Heart left ventricle (tissue), 16 donors: ENCODE measurements around the gene DCAF8. TPM values are rescaled to one million over a fixed set of nuclear protein-coding genes. Genes with fewer than 3 reads are reported as not detected.
A peak's percentile ranks its signal among the peaks of the same experiment; 100 is the strongest.

Experiments used
- ATAC-seq, 4 donors: fragments of 200-7000 bp; cut with Tn5 transposase; one replicate each; pipeline ENCODE4 v1.9.1; 2020 to 2022; ENCODE audit warnings: moderate library complexity in 4 of 4, mild to moderate bottlenecking in 3 of 4, moderate number of reproducible peaks in 1 of 4
- DNase-seq, 5 donors: peaks; one replicate each; pipeline ENCODE4 v3.0.0-alpha.2; 2020
- H3K27ac ChIP-seq, 12 donors: fragments of 200-600 bp; sonication (generic) in 4 of 12; one replicate each; pipeline versions ENCODE4 v1.5.0 to v1.8.0; 2016 to 2022; ENCODE audit warnings: mild to moderate bottlenecking in 2 of 12
- H3K27me3 ChIP-seq, 9 donors: fragments of 200-600 bp; sonication (generic) in 2 of 9; one replicate each; pipeline versions ENCODE4 v1.5.1 to v1.8.0; 2016 to 2022; ENCODE audit warnings: mild to moderate bottlenecking in 3 of 9
- H3K36me3 ChIP-seq, 9 donors: fragments of 200-600 bp; sonication (generic) in 2 of 9; one replicate each; pipeline versions ENCODE4 v1.5.0 to v1.8.0; 2018 to 2022; ENCODE audit warnings: mild to moderate bottlenecking in 2 of 9
- H3K4me1 ChIP-seq, 12 donors: fragments of 200-600 bp; sonication (generic) in 4 of 12; one replicate each; pipeline versions ENCODE4 v1.5.0 to v1.8.0; 2016 to 2022; ENCODE audit warnings: mild to moderate bottlenecking in 3 of 12
- H3K4me3 ChIP-seq, 12 donors: fragments of 200-600 bp; sonication (generic) in 4 of 12; one replicate each; pipeline versions ENCODE4 v1.5.0 to v1.8.0; 2017 to 2022; ENCODE audit warnings: mild to moderate bottlenecking in 9 of 12, moderate library complexity in 4 of 12
- H3K9me3 ChIP-seq, 12 donors: fragments of 200-600 bp; sonication (generic) in 4 of 12; one replicate each; pipeline versions ENCODE4 v1.5.0 to v1.8.0; 2016 to 2022; ENCODE audit warnings: mild to moderate bottlenecking in 1 of 12
- CTCF ChIP-seq, 12 donors: fragments of 200-600 bp; sonication (generic) in 4 of 12; IDR thresholded peaks; one replicate each; pipeline versions ENCODE4 v1.5.0 to v1.8.0; 2018 to 2022; ENCODE audit warnings: antibody characterized with exemption in 12 of 12, mild to moderate bottlenecking in 5 of 12
- POLR2A ChIP-seq, 2 donors: fragments of 450-650 bp; IDR thresholded peaks; one replicate each; pipeline ENCODE4 v1.6.1; 2017; ENCODE audit warnings: antibody characterized with exemption in 2 of 2, mild to moderate bottlenecking in 2 of 2, moderate library complexity in 2 of 2
- WGBS, 4 donors: extraction: QIAGEN DNeasy Blood & Tissue Kit in 2 of 4; methylation state at CpG; one replicate each; pipeline versions ENCODE4 v1.1.5 to v1.1.7; 2013 to 2018; 5-methylcytosine and 5-hydroxymethylcytosine counted together
- intact Hi-C, 10 donors: fragments of 100-400 bp; cut with DNase I; formaldehyde crosslinking; loops; one replicate each; pipeline versions ENCODE4 v1.11.1 to v1.14.2; 2022
- polyA plus RNA-seq, 2 donors: library from polyadenylated mRNA; stranded (reverse); fragments of 200-250 nt; gene quantifications; one replicate each; pipeline ENCODE4 v1.2.3, GENCODE V29; 2013
- total RNA-seq, 9 donors: library from RNA; depleted of rRNA in 2 of 9; stranded (reverse); fragments of >200 nt in 2 of 9; fragmentation: NEBNext Ultra II Directional in 3 of 9; extraction: Animal tissue kit (Norgen Biotek cat#: 25700) in 3 of 9; gene quantifications; one replicate each; pipeline versions ENCODE4 v1.1.0 to v1.2.4, GENCODE V29; 2016 to 2023
- donor health status: ischemic (EF 13 %, LVEDD 7.1; RV severe dilation, severe dysfunction).
- donor health status: healthy with polysubstance abuse.
- donor health status: DM: no; HTN: yes; CAD: no.
- donor health status: DM: no; HTN: no; CAD: no.
- donor health status: ischemic (EF 25% LVEDD 6.9; RV normal size, moderate dysfunction).
- donor health status: ischemic (EF 25% LVEDD 5.7; RV mildly dilated, moderate dysfunction).
- donor health status: healthy.
- donor health status: DM: yes; HTN: yes; CAD: no.
- donor health status: ischemic (EF 35%, LVEDD 5.7; RV mildly dilated, moderate dysfunction).
- donor health status: nonischemic (EF 11% LVEDD 7.7; RV severe dilation, severe dysfunction).
- donor health status: DM: yes; HTN: yes; CAD: no.
- donor health status: PGD.
- donor health status: ischemic (EF 29% LVEDD 5.4; RV normal size, mild dysfunction).
- donor health status: nonischemic (EF 23%, LVEDD 6.1; RV moderate dilation, normal function).

The DCAF8 gene
- total and polyA plus RNA-seq, 11 donors: 78.4 to 161 (median 128) TPM

GRCh38 chr1:160225345-160225744 is 37.0 kb downstream of the DCAF8 start:
- ATAC-seq (no peak), DNase-seq (no peak)
- 54 to 73% (median 71%) methylated on average over 2 of the region's 2 CpGs for WGBS, 4 donors
- H3K27ac ChIP-seq: no peak overlapping the region
- no peak overlapping the region for H3K4me3 ChIP-seq
- intact Hi-C loops: loop anchor here in 1 of 10 donors (10.0 kb wide), 1 partner anchor 121 kb away; no protein-coding TSS in a partner anchor
- H3K36me3 ChIP-seq: peaks cover 0 to 100% (median 100%) of the 10 kb centered on the region in 9 donors
- peaks cover 0 to 14% (median 2%) of the 10 kb centered on the region in 12 donors for H3K4me1 ChIP-seq
- no peaks in the 10 kb centered on the region for H3K27me3 ChIP-seq
- no peak for TF ChIP-seq POLR2A (IDR thresholded peaks at IDR 0.05)
- no peak for TF ChIP-seq CTCF (IDR thresholded peaks at IDR 0.05)
- no peaks in the 10 kb centered on the region for H3K9me3 ChIP-seq

GRCh38 chr1:160224606-160225005 is 37.7 kb downstream of the DCAF8 start:
- no peak overlapping the region for H3K4me3 ChIP-seq
- H3K27ac ChIP-seq: no peak overlapping the region
- WGBS, 4 donors: 85 to 93% (median 92%) methylated on average over 2 of the region's 2 CpGs
- peak in 1 of 4 donors; percentile 30 for ATAC-seq
- TF ChIP-seq POLR2A (IDR thresholded peaks at IDR 0.05) (no peak), CTCF (IDR thresholded peaks at IDR 0.05) (no peak)
- no peaks in the 10 kb centered on the region for H3K9me3 ChIP-seq
- peaks cover 0 to 100% (median 97%) of the 10 kb centered on the region in 9 donors for H3K36me3 ChIP-seq
- H3K4me1 ChIP-seq: peaks cover under 1 to 21% (median 8%) of the 10 kb centered on the region in 12 donors
- no peak for DNase-seq
- no peaks in the 10 kb centered on the region for H3K27me3 ChIP-seq
- intact Hi-C loops: loop anchor here in 1 of 10 donors (10.0 kb wide), 1 partner anchor 120 kb away; no protein-coding TSS in a partner anchor

- H3K4me3 ChIP-seq: no peak overlapping the region
- no peak for ATAC-seq
- H3K27ac ChIP-seq: no peak overlapping the region
- WGBS, 4 donors: 85 to 91% (median 86%) methylated on average over 3 of the region's 3 CpGs
- TF ChIP-seq CTCF (IDR thresholded peaks at IDR 0.05) (no peak), POLR2A (IDR thresholded peaks at IDR 0.05) (no peak)
- no peaks in the 10 kb centered on the region for H3K9me3 ChIP-seq
- no peak for DNase-seq
- H3K36me3 ChIP-seq: peaks cover 0 to 100% (median 94%) of the 10 kb centered on the region in 9 donors
- no peaks in the 10 kb centered on the region for H3K27me3 ChIP-seq
- intact Hi-C loops: loop anchor here in 1 of 10 donors (10.0 kb wide), 1 partner anchor 118 kb away; no protein-coding TSS in a partner anchor
- peaks cover 3 to 42% (median 28%) of the 10 kb centered on the region in 12 donors for H3K4me1 ChIP-seq
These were observed 39.8 kb downstream of the DCAF8 start for GRCh38 chr1:160222546-160222945.

GRCh38 chr1:160221089-160221488 is 41.3 kb downstream of the DCAF8 start:
- Histone ChIP-seq H3K27ac (peak overlapping the region in 4 of 12 donors; percentile 49 to 80 (median 69)), H3K4me3 (no peak overlapping the region), H3K36me3 (peaks cover 0 to 100% (median 94%) of the 10 kb centered on the region in 9 donors), H3K9me3 (no peaks in the 10 kb centered on the region), H3K4me1 (peaks cover 3 to 45% (median 29%) of the 10 kb centered on the region in 12 donors), H3K27me3 (no peaks in the 10 kb centered on the region)
- DNase-seq (no peak), ATAC-seq (no peak)
- intact Hi-C loops: loop anchor here in 3 of 10 donors (2.0 to 10.0 kb wide), 3 partner anchors 28 to 120 kb away; no protein-coding TSS in a partner anchor
- TF ChIP-seq CTCF (IDR thresholded peaks at IDR 0.05) (no peak), POLR2A (IDR thresholded peaks at IDR 0.05) (no peak)
